ENCODE measurements around the gene SLC35A4.

DNA sequence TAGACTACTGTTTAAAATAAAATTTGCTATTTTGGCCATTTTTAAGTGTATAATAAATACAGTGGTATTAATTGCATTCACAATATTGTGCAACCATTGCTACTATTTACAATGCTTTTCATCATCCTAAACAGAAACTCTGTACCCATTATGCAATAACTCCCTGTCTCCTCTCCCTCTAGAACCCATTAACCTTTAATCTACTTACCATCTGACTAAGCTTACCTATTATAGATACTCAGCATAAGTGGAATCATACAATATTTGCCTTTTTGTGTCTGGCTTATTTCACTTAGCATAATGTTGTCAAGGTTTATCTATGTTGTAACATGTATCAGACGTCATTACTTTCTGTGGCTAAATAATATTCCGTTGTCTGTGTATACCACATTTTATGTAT is 42.4 kb downstream of the SLC35A4 start:
- TF ChIP-seq, protein P1, sequence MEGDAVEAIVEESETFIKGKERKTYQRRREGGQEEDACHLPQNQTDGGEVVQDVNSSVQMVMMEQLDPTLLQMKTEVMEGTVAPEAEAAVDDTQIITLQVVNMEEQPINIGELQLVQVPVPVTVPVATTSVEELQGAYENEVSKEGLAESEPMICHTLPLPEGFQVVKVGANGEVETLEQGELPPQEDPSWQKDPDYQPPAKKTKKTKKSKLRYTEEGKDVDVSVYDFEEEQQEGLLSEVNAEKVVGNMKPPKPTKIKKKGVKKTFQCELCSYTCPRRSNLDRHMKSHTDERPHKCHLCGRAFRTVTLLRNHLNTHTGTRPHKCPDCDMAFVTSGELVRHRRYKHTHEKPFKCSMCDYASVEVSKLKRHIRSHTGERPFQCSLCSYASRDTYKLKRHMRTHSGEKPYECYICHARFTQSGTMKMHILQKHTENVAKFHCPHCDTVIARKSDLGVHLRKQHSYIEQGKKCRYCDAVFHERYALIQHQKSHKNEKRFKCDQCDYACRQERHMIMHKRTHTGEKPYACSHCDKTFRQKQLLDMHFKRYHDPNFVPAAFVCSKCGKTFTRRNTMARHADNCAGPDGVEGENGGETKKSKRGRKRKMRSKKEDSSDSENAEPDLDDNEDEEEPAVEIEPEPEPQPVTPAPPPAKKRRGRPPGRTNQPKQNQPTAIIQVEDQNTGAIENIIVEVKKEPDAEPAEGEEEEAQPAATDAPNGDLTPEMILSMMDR (IDR thresholded peaks at IDR 0.05), result no peak
- TF ChIP-seq POLR2A (IDR thresholded peaks at IDR 0.05), result no peak

Measured in heart left ventricle (tissue), 13 donors.